H1 (cell line): ENCODE measurements around the gene FADS3. TPM values are rescaled to one million over a fixed set of nuclear protein-coding genes. Genes with fewer than 3 reads are reported as not detected.

Experiments used
- CTCF ChIA-PET: fragments of 300-600 bp; sonication (Branson Sonifier 250); formaldehyde crosslinking; loops from one replicate; lab custom pipeline; 2021; ENCODE audit not compliant: partially characterized antibody; lab: Charles Lee
- POLR2A ChIA-PET: fragments of 300-600 bp; sonication (Branson Sonifier 250); formaldehyde crosslinking; loops from one replicate; lab custom pipeline; 2021; ENCODE audit warnings: inconsistent platforms; ENCODE audit not compliant: partially characterized antibody; lab: Charles Lee
- DNase-seq, 2 experiments: peaks; one replicate each; pipeline versions ENCODE4 v3.0.0 to v3.0.0-alpha.2; 2010 to 2022; ENCODE audit warnings: low spot score in 2 of 2, low read depth in 1 of 2, mixed read lengths in 1 of 2
- FAIRE-seq: peaks from 2 replicates; lab custom pipeline; 2011; peaks lifted over from hg19 to GRCh38; lab: Jason Lieb, UNC
- H2AFZ ChIP-seq: 2 replicates; pipeline ENCODE4 v1.8.1; 2012; ENCODE audit warnings: low read length, inconsistent platforms
- H2AK5ac ChIP-seq: 2 replicates; pipeline ENCODE4 v1.6.1; 2013; ENCODE audit warnings: low read depth, low read length
- H2BK120ac ChIP-seq: replicated peaks from 2 replicates; pipeline ENCODE3; 2013; ENCODE audit warnings: low read depth, low read length, inconsistent platforms
- H2BK12ac ChIP-seq: 2 replicates; pipeline ENCODE4 v1.6.1; 2013; ENCODE audit warnings: low read depth, low read length
- H2BK15ac ChIP-seq: 2 replicates; pipeline ENCODE4 v1.6.1; 2013; ENCODE audit warnings: low read length
- H2BK20ac ChIP-seq: 2 replicates; pipeline ENCODE4 v1.6.1; 2013; ENCODE audit warnings: low read length
- H2BK5ac ChIP-seq: 2 replicates; pipeline ENCODE4 v1.6.1; 2013; ENCODE audit warnings: low read depth, low read length
- H3K14ac ChIP-seq: 2 replicates; pipeline ENCODE4 v1.6.1; 2013; ENCODE audit warnings: inconsistent platforms; ENCODE audit not compliant: insufficient read length
- H3K18ac ChIP-seq: 2 replicates; pipeline ENCODE4 v1.6.1; 2013; ENCODE audit warnings: low read length; ENCODE audit errors: extremely low read depth
- H3K23ac ChIP-seq: 2 replicates; pipeline ENCODE4 v1.6.1; 2013; ENCODE audit warnings: inconsistent platforms; ENCODE audit not compliant: insufficient read length
- H3K23me2 ChIP-seq: 2 replicates; pipeline ENCODE4 v1.6.1; 2013; ENCODE audit warnings: low read depth, low read length
- H3K27ac ChIP-seq: 2 replicates; pipeline ENCODE4 v1.6.1; 2011; ENCODE audit warnings: low read depth, low read length, inconsistent platforms
- H3K27me3 ChIP-seq, 4 experiments: replicated peaks in 1 of 4; 1 replicate in 1 of 4; 2 replicates in 3 of 4; pipeline versions ENCODE4 v1.6.1 to v1.8.1; 2011 to 2013; ENCODE audit warnings: low read length in 3 of 4, mild to moderate bottlenecking in 3 of 4, inconsistent platforms in 2 of 4, mixed read lengths in 2 of 4, moderate library complexity in 1 of 4; ENCODE audit not compliant: control insufficient read depth in 3 of 4, insufficient read depth in 3 of 4; ENCODE audit errors: extremely low read depth in 1 of 4
- H3K36me3 ChIP-seq, 4 experiments: 2 replicates each; pipeline versions ENCODE4 v1.6.1 to v1.8.1; 2011 to 2013; ENCODE audit warnings: mild to moderate bottlenecking in 4 of 4, low read length in 3 of 4, moderate library complexity in 2 of 4, control low read depth in 1 of 4, inconsistent platforms in 1 of 4; ENCODE audit not compliant: insufficient read depth in 4 of 4, control insufficient read depth in 2 of 4
- H3K4ac ChIP-seq: replicated peaks from 2 replicates; pipeline ENCODE3; 2013; ENCODE audit warnings: low read length, low read depth, mixed read lengths, inconsistent platforms; ENCODE audit not compliant: insufficient read length
- H3K4me1 ChIP-seq, 4 experiments: replicated peaks in 1 of 4; 1 replicate in 1 of 4; 2 replicates in 3 of 4; pipeline versions ENCODE4 v1.6.1 to v1.8.1; 2011 to 2013; ENCODE audit warnings: low read length in 3 of 4, inconsistent platforms in 2 of 4, mixed read lengths in 1 of 4; ENCODE audit not compliant: insufficient read depth in 4 of 4, control insufficient read depth in 3 of 4
- H3K4me2 ChIP-seq, 2 experiments: 2 replicates each; pipeline versions ENCODE4 v1.6.1 to v1.8.1; 2011 to 2013; ENCODE audit warnings: low read depth in 2 of 2, low read length in 2 of 2, control low read depth in 1 of 2, inconsistent platforms in 1 of 2, mild to moderate bottlenecking in 1 of 2; ENCODE audit not compliant: insufficient read depth in 1 of 2
- H3K4me3 ChIP-seq, 4 experiments: fragments of 200-600, 300-600 bp in 1 of 4; sonication (generic), shearing (Covaris generic), sonication (Bioruptor Twin) in 1 of 4; 2 replicates each; pipeline versions ENCODE4 v1.5.1 to v1.8.1; 2011 to 2016; ENCODE audit warnings: low read length in 4 of 4, low read depth in 3 of 4, control low read depth in 2 of 4, inconsistent platforms in 2 of 4, mild to moderate bottlenecking in 2 of 4, mixed read lengths in 1 of 4, moderate library complexity in 1 of 4; ENCODE audit not compliant: insufficient read depth in 2 of 4; ENCODE audit errors: extremely low read depth in 1 of 4
- H3K56ac ChIP-seq: replicated peaks from 2 replicates; pipeline ENCODE3; 2013; ENCODE audit warnings: low read depth, mild to moderate bottlenecking, mixed read lengths, low read length, inconsistent platforms; ENCODE audit not compliant: insufficient read length
- H3K79me1 ChIP-seq: 2 replicates; pipeline ENCODE4 v1.6.1; 2013; ENCODE audit warnings: low read depth, low read length, control low read depth
- H3K79me2 ChIP-seq, 2 experiments: 2 replicates each; pipeline versions ENCODE4 v1.6.1 to v1.8.1; 2012 to 2013; ENCODE audit warnings: low read length in 2 of 2, mild to moderate bottlenecking in 2 of 2, inconsistent platforms in 1 of 2; ENCODE audit not compliant: insufficient read depth in 2 of 2, control insufficient read depth in 1 of 2
- H3K9ac ChIP-seq, 4 experiments: replicated peaks in 1 of 4; 1 replicate in 1 of 4; 2 replicates in 3 of 4; pipeline versions ENCODE4 v1.6.1 to v1.8.1; 2011 to 2013; ENCODE audit warnings: low read depth in 3 of 4, low read length in 3 of 4, control low read depth in 2 of 4, mild to moderate bottlenecking in 2 of 4, moderate library complexity in 2 of 4, inconsistent platforms in 1 of 4; ENCODE audit errors: extremely low read depth in 1 of 4
- H3K9me3 ChIP-seq, 2 experiments: 2 replicates each; pipeline versions ENCODE4 v1.6.1 to v1.8.1; 2012 to 2013; ENCODE audit warnings: mild to moderate bottlenecking in 2 of 2, moderate library complexity in 2 of 2, control low read depth in 1 of 2, inconsistent platforms in 1 of 2, low read depth in 1 of 2, low read length in 1 of 2, mixed read lengths in 1 of 2; ENCODE audit not compliant: insufficient read depth in 2 of 2
- H4K20me1 ChIP-seq, 2 experiments: replicated peaks in 1 of 2; 2 replicates each; pipeline versions ENCODE3 to v1.8.1; 2011 to 2013; ENCODE audit warnings: inconsistent platforms in 2 of 2, low read length in 2 of 2, mild to moderate bottlenecking in 1 of 2; ENCODE audit not compliant: insufficient read depth in 2 of 2, control insufficient read depth in 1 of 2
- H4K5ac ChIP-seq: 2 replicates; pipeline ENCODE4 v1.6.1; 2013; ENCODE audit warnings: low read length, low read depth, mixed read lengths, inconsistent platforms; ENCODE audit not compliant: insufficient read length
- H4K8ac ChIP-seq: 2 replicates; pipeline ENCODE4 v1.8.0; 2013; ENCODE audit warnings: mild to moderate bottlenecking, moderate library complexity, low read length, inconsistent platforms; ENCODE audit not compliant: insufficient read depth; ENCODE audit errors: extremely low read depth
- H4K91ac ChIP-seq: replicated peaks from 2 replicates; pipeline ENCODE3; 2013; ENCODE audit warnings: low read length, mixed read lengths, inconsistent platforms; ENCODE audit not compliant: insufficient read length
- CBX8 ChIP-seq: fragments of 300-800, 300-1000 bp; sonication (generic); IDR thresholded peaks from 2 replicates; pipeline ENCODE4 v1.7.1; 2016; ENCODE audit warnings: low read depth, low read length, borderline replicate concordance
- CHD1 ChIP-seq: IDR thresholded peaks from 2 replicates; pipeline ENCODE4 v1.6.1; 2012; ENCODE audit warnings: low read depth, low read length, improper control_type of control experiment
- WGBS, 2 experiments: shearing (Covaris generic) in 1 of 2; methylation state at CpG; one replicate each; pipeline versions ENCODE4 v1.1.6 to v1.1.7; 2013 to 2015; ENCODE audit warnings: low lambda C conversion rate in 2 of 2, mixed read lengths in 2 of 2, inconsistent platforms in 1 of 2, low coverage in 1 of 2, missing lambda C conversion rate in 1 of 2; ENCODE audit not compliant: insufficient replicate concordance in 2 of 2, insufficient coverage in 1 of 2, insufficient read length in 1 of 2; ENCODE audit errors: extremely low coverage in 1 of 2, missing lambda C conversion rate in 1 of 2; 5-methylcytosine and 5-hydroxymethylcytosine counted together
- polyA plus RNA-seq, 7 experiments: library from polyadenylated mRNA; depleted of rRNA in 3 of 7; stranded (reverse) in 5 of 7; unstranded in 2 of 7; fragments of >200 nt in 5 of 7; fragments of 200-250 nt in 2 of 7; gene quantifications; 1 replicate in 5 of 7; 2 replicates in 1 of 7; 4 replicates in 1 of 7; pipeline versions ENCODE4 v1.2.1 to v1.2.3, GENCODE V29; 2011 to 2013; ENCODE audit warnings: missing spikeins in 2 of 7, mixed read lengths in 2 of 7
- total RNA-seq: library from RNA; stranded (reverse); fragmentation: NEBNext Ultra II Directional; extraction: Animal tissue kit (Norgen Biotek cat#: 25700); gene quantifications from 2 replicates; pipeline ENCODE4 v1.2.1, GENCODE V29; 2021

Gene FADS3
- total and polyA plus RNA-seq, 2 of the 8 experiments (the other 6 are each of a cell fraction or from before 2014, with no cell fraction given): 43.8 to 76.3 TPM

DNA sequence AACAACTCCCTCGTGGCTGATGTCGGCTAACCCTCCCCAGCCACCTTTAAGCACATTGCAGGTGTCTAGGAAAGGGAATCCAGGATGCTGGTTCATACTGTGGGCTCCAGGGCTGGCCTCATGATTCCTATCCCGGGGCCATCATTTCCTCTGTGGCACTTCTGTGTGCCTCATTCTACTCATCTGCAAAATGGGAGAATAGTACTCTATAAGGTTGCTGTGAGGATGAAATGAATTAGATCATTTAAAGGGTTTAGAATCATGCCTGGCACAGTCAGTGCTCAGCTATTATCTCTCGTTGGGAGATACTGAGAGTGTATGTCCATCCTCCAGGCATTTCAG lies 4.3 kb upstream of the FADS3 start:
- Histone ChIP-seq H3K4me2 (no peak overlapping the region), H2AK5ac (no peak overlapping the region), H3K23me2 (peaks cover 5% of the 10 kb centered on the region; the same call in 1 of the 2 replicates), H2BK12ac (no peak overlapping the region), H3K36me3 (no peaks in the 10 kb centered on the region), H4K8ac (no peak overlapping the region), H3K4me3 (no peak overlapping the region), H3K9me3 (no peaks in the 10 kb centered on the region), H3K23ac (no peak overlapping the region), H4K20me1 (no peaks in the 10 kb centered on the region), H3K79me1 (no peaks in the 10 kb centered on the region), H3K4ac (no peak overlapping the region), H3K9ac (no peak overlapping the region), H2BK120ac (no peak overlapping the region), H2AFZ (no peak overlapping the region), H3K79me2 (no peaks in the 10 kb centered on the region), H3K27ac (no peak overlapping the region), H4K91ac (no peak overlapping the region), H4K5ac (no peak overlapping the region), H3K4me1 (peaks cover 0 to 14% (median 5%) of the 10 kb centered on the region in 4 experiments; a peak in 6 of 7 replicates), H3K18ac (no peak overlapping the region), H2BK20ac (no peak overlapping the region), H3K56ac (no peak overlapping the region), H2BK5ac (no peak overlapping the region), H3K14ac (no peak overlapping the region), H3K27me3 (no peaks in the 10 kb centered on the region), H2BK15ac (no peak overlapping the region)
- POLR2A ChIA-PET: interaction anchor here (1.1 to 15.5 kb wide), 2 partner anchors 23 to 53 kb away, joined by 3 to 137 read pairs; partner anchors contain the start of gene BEST1
- DNase-seq (no peak), FAIRE-seq (no peak)
- CTCF ChIA-PET: interaction anchor here (0.8 to 23.2 kb wide), 14 partner anchors 10 to 276 kb away, joined by 3 to 658 read pairs (median 102); partner anchors contain the start of genes BEST1, FTH1 and RAB3IL1
- 94% methylated on average over 4 of the region's 4 CpGs; no CpG with 5 or more reads in 1 of the 2 experiments for WGBS, 2 experiments
- no peak for TF ChIP-seq CHD1
- TF ChIP-seq CBX8: no peak
